ENCODE measurements around the gene MOB3A. TPM values are rescaled to one million over a fixed set of nuclear protein-coding genes. Genes with fewer than 3 reads are reported as not detected.

Gene MOB3A
- total and polyA plus RNA-seq, 2 experiments from 2014 or later, result 53.1 to 53.7 TPM

DNA sequence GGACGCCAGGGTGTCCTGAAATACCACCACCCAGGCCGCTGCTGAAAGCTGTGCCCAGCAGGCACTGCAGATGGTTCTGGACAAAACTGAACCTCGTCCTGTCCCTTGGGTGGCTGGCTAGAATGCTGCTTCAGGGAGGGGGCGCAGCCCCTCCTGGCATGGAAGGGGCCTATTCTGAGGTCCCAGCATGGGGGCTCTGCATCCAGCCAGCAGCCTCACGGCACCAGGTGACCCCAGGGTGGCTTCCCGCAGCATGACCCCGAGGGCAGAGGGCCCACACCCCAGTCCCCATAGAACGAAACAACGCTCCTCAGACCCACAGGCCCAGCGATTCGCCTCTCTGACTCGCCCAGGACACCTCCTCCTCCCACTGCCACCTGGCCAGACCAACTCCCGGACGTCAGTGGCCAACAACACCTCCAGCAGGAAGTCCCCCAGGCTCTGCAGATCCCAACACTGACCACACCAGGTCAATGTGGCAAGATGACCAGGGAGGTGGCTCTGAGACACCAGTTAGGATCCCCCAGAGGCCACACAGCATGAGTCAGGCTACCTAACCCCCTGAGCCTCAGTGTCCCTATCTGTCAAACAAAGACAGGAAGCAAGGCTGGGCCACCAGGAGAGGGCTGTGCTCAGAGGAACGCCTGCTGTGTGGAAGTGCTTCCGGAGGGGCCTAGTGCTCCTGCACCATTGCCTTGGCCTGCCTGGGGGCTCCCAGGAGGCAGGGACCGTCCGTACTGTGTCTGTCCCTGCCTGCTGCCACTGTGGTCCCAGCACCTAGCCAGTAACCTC is 51.2 kb downstream of the MOB3A start:
- no peak overlapping the region for H3K9ac ChIP-seq
- no peak overlapping the region for H2AFZ ChIP-seq
- no peak for DNase-seq
- peaks cover 17% of the 10 kb centered on the region; the same call in 1 of the 2 replicates for H3K36me3 ChIP-seq (ENCODE audit: low read depth)
- no peak for TF ChIP-seq EZH2 (IDR thresholded peaks at IDR 0.05; ENCODE audit: insufficient read depth, poor library complexity, severe bottlenecking)
- TF ChIP-seq EZH2phosphoT487 (IDR thresholded peaks at IDR 0.05; ENCODE audit: insufficient read depth, low read depth), result no peak
- in situ Hi-C loops (cut with MboI), result no loop called here
- no peaks in the 10 kb centered on the region for H3K9me3 ChIP-seq (ENCODE audit: low read depth)
- no peak overlapping the region for H3K4me2 ChIP-seq (ENCODE audit: unreplicated experiment)
- peaks cover 8% of the 10 kb centered on the region for H4K20me1 ChIP-seq (ENCODE audit: insufficient read depth)
- no peak overlapping the region for H3K27ac ChIP-seq
- H3F3A ChIP-seq (ENCODE audit: insufficient read depth), result no peaks in the 10 kb centered on the region
- peaks cover 18% of the 10 kb centered on the region; the same call in 1 of the 2 replicates for H3K4me1 ChIP-seq (ENCODE audit: insufficient read depth)
- no peak overlapping the region for H3K4me3 ChIP-seq
- H3K9me2 ChIP-seq (ENCODE audit: insufficient read depth), result no peaks in the 10 kb centered on the region
- peaks cover 51% of the 10 kb centered on the region for H3K79me2 ChIP-seq (ENCODE audit: insufficient read depth)
- no peaks in the 10 kb centered on the region for H3K27me3 ChIP-seq (replicated peaks; ENCODE audit: insufficient read depth)
- 83 to 87% methylated on average over 18 of the region's 18 CpGs for WGBS, 2 experiments (ENCODE audit: low coverage in 1 of 2, low lambda C conversion rate in 2 of 2, missing lambda C conversion rate in 2 of 2)

DNA sequence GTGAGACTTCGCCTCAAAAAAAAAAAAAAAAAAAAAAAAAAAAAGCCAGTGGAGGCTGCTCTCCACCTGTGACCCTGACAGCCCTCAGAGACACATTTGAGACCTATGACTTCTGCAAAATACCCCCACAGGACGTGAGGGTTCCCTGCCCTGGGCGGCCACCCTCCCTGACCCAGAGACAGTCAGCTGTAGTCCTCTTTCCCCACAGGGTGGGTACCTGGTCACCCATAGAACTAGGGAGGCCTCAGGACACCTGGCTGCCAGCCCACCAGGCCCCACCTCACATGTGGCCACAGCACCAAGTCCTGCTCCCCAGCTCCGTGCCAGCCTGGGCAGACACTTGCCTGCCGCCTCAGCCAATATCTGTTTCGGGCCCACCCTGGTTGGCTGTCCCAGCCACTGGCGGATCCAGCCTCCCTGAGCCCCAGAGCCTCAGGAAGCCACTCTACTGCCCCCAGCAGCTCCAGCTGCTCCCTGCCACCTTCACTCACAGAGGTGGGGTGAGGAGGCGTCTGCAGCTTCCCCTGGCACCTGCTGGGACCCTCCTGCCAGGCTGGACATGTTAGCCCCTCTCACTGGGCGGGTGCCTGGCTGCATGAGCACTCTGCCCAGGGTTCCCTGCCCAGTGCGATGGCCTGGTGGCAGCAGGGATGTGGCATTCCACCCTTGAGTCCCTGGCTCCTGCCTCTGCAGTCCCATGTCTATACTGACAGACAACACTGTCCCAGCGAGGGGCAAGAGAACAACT is 52.0 kb downstream of the MOB3A start:
- Histone ChIP-seq H4K20me1 (ENCODE audit: insufficient read depth) (peaks cover 6% of the 10 kb centered on the region), H3K4me3 (no peak overlapping the region), H3K9ac (no peak overlapping the region), H3K27me3 (replicated peaks; ENCODE audit: insufficient read depth) (no peaks in the 10 kb centered on the region), H3K9me2 (ENCODE audit: insufficient read depth) (no peaks in the 10 kb centered on the region), H2AFZ (no peak overlapping the region), H3K79me2 (ENCODE audit: insufficient read depth) (peaks cover 43% of the 10 kb centered on the region), H3K27ac (no peak overlapping the region), H3K36me3 (ENCODE audit: low read depth) (peaks cover 17% of the 10 kb centered on the region; the same call in 1 of the 2 replicates), H3K4me2 (ENCODE audit: unreplicated experiment) (no peak overlapping the region), H3K4me1 (ENCODE audit: insufficient read depth) (peaks cover 15% of the 10 kb centered on the region; the same call in 1 of the 2 replicates), H3F3A (ENCODE audit: insufficient read depth) (no peaks in the 10 kb centered on the region), H3K9me3 (ENCODE audit: low read depth) (no peaks in the 10 kb centered on the region)
- 76 to 78% methylated on average over 11 of the region's 11 CpGs for WGBS, 2 experiments (ENCODE audit: low coverage in 1 of 2, low lambda C conversion rate in 2 of 2, missing lambda C conversion rate in 2 of 2)
- in situ Hi-C loops (cut with MboI), result no loop called here
- TF ChIP-seq EZH2 (IDR thresholded peaks at IDR 0.05; ENCODE audit: insufficient read depth, poor library complexity, severe bottlenecking) (no peak), EZH2phosphoT487 (IDR thresholded peaks at IDR 0.05; ENCODE audit: insufficient read depth, low read depth) (no peak)
- no peak for DNase-seq

DNA sequence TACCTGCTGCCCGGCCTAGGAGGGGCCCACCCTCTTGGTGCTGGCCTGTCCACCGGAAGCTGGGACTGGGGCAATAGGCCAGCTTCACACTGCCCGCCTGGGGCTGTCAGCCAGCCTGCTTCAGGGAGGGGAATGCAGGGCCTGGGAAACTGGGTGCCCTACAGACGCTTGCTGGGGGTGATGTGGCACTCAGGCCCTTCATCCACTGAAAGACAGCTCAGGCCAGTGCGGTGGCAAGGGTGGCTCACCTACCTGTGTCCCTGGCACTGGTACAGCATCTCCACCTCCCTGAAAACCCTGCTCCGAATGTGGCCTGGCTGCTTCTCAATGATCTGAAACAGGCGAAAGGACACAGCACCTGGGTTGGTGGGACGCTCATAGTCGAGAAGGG is 52.9 kb downstream of the MOB3A start:
- no peak overlapping the region for H2AFZ ChIP-seq
- peaks cover 8% of the 10 kb centered on the region; the same call in 1 of the 2 replicates for H3K4me1 ChIP-seq (ENCODE audit: insufficient read depth)
- no peaks in the 10 kb centered on the region for H3F3A ChIP-seq (ENCODE audit: insufficient read depth)
- in situ Hi-C loops (cut with MboI), result no loop called here
- H3K36me3 ChIP-seq (ENCODE audit: low read depth), result peaks cover 17% of the 10 kb centered on the region; the same call in 1 of the 2 replicates
- no peak overlapping the region for H3K27ac ChIP-seq
- H3K4me2 ChIP-seq (ENCODE audit: unreplicated experiment), result no peak overlapping the region
- no peaks in the 10 kb centered on the region for H3K9me2 ChIP-seq (ENCODE audit: insufficient read depth)
- H3K27me3 ChIP-seq (replicated peaks; ENCODE audit: insufficient read depth), result no peaks in the 10 kb centered on the region
- H3K9me3 ChIP-seq (ENCODE audit: low read depth), result no peaks in the 10 kb centered on the region
- no peak overlapping the region for H3K9ac ChIP-seq
- 85 to 87% methylated on average over 9 of the region's 9 CpGs for WGBS, 2 experiments (ENCODE audit: low coverage in 1 of 2, low lambda C conversion rate in 2 of 2, missing lambda C conversion rate in 2 of 2)
- DNase-seq, result no peak
- H4K20me1 ChIP-seq (ENCODE audit: insufficient read depth), result no peaks in the 10 kb centered on the region; the same call in 1 of the 2 replicates
- peaks cover 34% of the 10 kb centered on the region for H3K79me2 ChIP-seq (ENCODE audit: insufficient read depth)
- no peak overlapping the region for H3K4me3 ChIP-seq
- TF ChIP-seq EZH2phosphoT487 (IDR thresholded peaks at IDR 0.05; ENCODE audit: insufficient read depth, low read depth), result no peak
- TF ChIP-seq EZH2 (IDR thresholded peaks at IDR 0.05; ENCODE audit: insufficient read depth, poor library complexity, severe bottlenecking), result no peak

DNA sequence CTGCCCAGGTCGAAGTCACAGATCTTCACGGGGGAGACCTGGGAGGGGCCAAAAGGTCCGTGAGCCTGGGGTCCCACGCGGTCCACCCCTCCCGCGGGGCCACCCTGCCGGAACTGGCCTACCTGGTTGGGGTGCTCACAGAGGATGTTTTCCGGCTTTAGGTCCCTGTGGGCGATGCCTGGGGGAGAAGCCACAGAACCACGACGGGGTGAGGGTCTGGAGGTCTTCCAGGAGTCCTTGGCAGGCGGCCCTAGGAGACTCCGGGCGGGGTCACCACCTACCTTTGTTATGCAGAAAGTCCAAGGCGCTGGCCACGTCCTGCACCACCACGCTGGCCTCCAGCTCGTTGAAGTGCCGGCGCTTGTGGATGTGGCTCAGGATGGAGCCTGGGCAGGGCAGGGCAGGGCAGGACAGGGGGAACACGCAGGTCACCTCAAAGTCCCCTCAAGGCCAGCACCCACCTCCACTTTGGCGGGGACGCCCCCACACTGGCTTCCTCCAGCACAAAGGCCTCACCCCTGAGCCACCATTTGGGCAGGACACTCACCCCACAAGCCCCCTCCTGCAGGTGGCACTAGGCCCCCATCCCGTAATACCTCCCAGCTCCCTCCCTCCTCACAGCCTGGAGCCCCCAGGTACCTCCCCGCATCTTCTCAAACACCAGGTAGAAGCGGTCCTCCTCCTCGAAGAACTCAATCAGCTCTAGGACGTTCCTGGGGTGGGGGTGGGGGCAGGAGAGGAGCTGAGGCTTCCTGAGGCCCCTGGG is 53.5 kb downstream of the MOB3A start:
- Histone ChIP-seq H3K9ac (peak overlapping the region; percentile 31; the same call in 1 of the 2 replicates), H3K9me3 (ENCODE audit: low read depth) (no peaks in the 10 kb centered on the region), H3F3A (ENCODE audit: insufficient read depth) (peaks cover 1% of the 10 kb centered on the region), H3K27me3 (replicated peaks; ENCODE audit: insufficient read depth) (no peaks in the 10 kb centered on the region), H4K20me1 (ENCODE audit: insufficient read depth) (no peaks in the 10 kb centered on the region; the same call in 1 of the 2 replicates), H3K4me1 (ENCODE audit: insufficient read depth) (0 out of 2 replicates have a peak, but pooled peaks cover 2% of the 10 kb centered on the region), H3K27ac (no peak overlapping the region), H3K36me3 (ENCODE audit: low read depth) (peaks cover 17% of the 10 kb centered on the region; the same call in 1 of the 2 replicates), H3K4me2 (ENCODE audit: unreplicated experiment) (no peak overlapping the region), H3K79me2 (ENCODE audit: insufficient read depth) (peaks cover 28% of the 10 kb centered on the region), H2AFZ (no peak overlapping the region), H3K4me3 (no peak overlapping the region), H3K9me2 (ENCODE audit: insufficient read depth) (no peaks in the 10 kb centered on the region)
- no peak for DNase-seq
- 46 to 55% methylated on average over 23 to 29 of the region's 29 CpGs for WGBS, 2 experiments (ENCODE audit: low coverage in 1 of 2, low lambda C conversion rate in 2 of 2, missing lambda C conversion rate in 2 of 2)
- no peak for TF ChIP-seq EZH2 (IDR thresholded peaks at IDR 0.05; ENCODE audit: insufficient read depth, poor library complexity, severe bottlenecking)
- TF ChIP-seq EZH2phosphoT487 (IDR thresholded peaks at IDR 0.05; ENCODE audit: insufficient read depth, low read depth), result no peak
- in situ Hi-C loops (cut with MboI), result no loop called here
